C4-2B (cell line): ENCODE measurements around the gene KRTAP19-1.

Source experiments
- ZFX ChIP-seq: fragments of 450-650 bp; IDR thresholded peaks from 2 replicates; pipeline ENCODE4 v1.6.1; 2017
- TF ChIP-seq, protein P1 (sequence below): fragments of 450-650 bp; conservative IDR thresholded peaks from 2 replicates; pipeline ENCODE4 v1.5.1; 2017; ENCODE audit warnings: mild to moderate bottlenecking

DNA sequence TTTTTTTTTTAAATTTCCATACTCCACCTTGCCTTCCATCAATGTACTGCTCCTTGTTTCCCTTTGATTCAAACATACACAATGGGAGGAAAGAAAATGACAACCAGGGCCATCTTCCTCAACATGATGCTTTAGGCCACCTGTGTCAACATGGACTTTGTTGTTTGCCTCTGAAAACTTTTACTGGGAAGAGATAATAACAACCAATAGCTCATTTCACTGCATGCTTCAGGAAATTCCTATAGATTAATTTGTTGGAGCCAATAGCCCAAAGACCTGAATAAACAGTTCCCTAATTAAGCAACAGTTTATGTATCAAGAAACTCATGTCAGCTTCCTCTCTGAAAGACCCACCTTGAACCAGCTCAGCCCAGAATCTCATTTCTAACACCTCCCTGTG lies 36.9 kb downstream of the KRTAP19-1 start:
- TF ChIP-seq, protein P1, sequence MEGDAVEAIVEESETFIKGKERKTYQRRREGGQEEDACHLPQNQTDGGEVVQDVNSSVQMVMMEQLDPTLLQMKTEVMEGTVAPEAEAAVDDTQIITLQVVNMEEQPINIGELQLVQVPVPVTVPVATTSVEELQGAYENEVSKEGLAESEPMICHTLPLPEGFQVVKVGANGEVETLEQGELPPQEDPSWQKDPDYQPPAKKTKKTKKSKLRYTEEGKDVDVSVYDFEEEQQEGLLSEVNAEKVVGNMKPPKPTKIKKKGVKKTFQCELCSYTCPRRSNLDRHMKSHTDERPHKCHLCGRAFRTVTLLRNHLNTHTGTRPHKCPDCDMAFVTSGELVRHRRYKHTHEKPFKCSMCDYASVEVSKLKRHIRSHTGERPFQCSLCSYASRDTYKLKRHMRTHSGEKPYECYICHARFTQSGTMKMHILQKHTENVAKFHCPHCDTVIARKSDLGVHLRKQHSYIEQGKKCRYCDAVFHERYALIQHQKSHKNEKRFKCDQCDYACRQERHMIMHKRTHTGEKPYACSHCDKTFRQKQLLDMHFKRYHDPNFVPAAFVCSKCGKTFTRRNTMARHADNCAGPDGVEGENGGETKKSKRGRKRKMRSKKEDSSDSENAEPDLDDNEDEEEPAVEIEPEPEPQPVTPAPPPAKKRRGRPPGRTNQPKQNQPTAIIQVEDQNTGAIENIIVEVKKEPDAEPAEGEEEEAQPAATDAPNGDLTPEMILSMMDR = no peak
- no peak for TF ChIP-seq ZFX
